ENCODE measurements around the gene HMGCS1.
"Not testable (repeated sequence)": the region's sequence is repeated elsewhere in the genome, so short reads cannot be mapped to it uniquely, and the experiment has no call there.

HMGCS1 gene

GRCh38 chr5:43312076-43312661, 1.0 kb downstream of the HMGCS1 start:
- DNase-seq: no peak

DNA sequence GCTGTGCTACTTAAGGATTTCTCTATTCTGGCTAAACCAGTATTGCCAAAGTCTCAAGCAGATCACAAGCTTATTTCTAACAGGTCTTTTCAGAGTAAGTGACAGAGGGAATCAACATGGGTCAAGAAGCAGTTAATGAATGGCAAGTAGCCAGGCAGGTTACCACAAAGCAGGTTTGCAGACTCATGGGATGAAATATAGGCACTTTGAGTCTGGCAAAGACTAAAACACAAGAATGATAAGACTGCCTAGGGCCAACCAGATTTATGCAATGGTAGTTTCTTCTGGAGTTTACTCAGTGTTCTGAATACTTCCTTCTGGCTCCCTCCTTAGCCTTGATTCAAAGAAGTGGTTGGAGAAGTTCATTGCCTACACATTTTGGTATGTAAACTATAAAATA, 3.6 kb downstream of the HMGCS1 start:
- no peak for DNase-seq

DNA sequence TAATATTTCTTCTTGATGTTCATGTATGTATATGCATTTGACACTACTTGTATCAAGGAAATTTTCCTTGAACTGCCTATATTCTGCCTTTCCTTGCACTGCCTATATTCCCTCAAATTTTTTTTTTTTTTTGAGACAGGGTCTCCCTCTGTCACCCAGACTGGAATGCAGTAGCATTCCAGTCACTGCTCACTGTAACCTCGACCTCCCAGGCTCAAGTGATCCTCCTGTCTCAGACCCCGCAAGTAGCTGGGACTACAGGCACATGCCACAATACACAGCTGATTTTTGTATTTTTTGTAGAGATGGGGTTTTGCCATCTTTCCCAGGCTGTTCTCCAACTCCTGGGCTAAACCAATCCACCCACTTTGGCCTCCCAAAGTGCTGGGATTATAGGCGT, 4.1 kb downstream of the HMGCS1 start:
- DNase-seq: no peak

DNA sequence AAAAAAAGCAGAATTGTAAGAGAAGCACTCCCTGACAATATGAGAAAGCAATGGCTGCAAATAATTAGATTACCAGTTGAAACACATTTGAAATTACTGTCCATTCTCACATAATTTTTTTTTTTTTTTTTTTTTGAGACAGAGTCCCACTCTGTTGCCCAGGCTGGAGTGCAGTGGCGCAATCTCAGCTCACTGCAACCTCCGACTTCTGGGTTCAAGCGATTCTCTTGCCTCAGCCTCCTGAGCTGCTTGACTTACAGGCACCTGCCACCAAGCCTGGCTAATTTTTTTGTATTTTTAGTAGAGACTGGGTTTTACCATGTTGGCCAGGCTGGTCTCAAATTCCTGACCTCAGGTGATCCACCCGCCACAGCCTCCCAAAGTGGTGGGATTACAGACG, 6.3 kb downstream of the HMGCS1 start:
- DNase-seq: not testable (repeated sequence)

- peak; percentile 7 for DNase-seq
These were observed 7.2 kb downstream of the HMGCS1 start for GRCh38 chr5:43305948-43306565.

GRCh38 chr5:43304525-43304924, 8.7 kb downstream of the HMGCS1 start:
- no peak for DNase-seq

GRCh38 chr5:43303242-43303641, 10.0 kb downstream of the HMGCS1 start:
- DNase-seq: no peak

DNA sequence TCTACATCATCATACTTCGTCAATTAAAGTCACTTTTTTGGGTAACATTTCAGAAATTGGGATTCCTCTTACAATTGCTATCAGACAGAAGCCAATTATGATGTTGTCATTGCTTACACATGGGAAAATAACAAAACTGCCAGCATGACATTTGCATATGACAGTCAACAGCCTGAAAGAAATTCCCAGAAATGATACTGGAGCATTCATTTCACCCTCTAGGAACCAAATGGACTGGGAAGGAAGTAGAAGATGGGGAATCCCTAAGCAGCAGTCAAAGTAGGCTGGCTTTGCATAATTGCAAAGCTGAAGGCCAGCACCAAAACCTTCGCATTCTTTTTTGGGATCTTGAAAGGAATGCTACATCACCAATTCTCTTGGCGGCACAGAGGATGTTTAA, 10.7 kb downstream of the HMGCS1 start:
- no peak for DNase-seq

DNA sequence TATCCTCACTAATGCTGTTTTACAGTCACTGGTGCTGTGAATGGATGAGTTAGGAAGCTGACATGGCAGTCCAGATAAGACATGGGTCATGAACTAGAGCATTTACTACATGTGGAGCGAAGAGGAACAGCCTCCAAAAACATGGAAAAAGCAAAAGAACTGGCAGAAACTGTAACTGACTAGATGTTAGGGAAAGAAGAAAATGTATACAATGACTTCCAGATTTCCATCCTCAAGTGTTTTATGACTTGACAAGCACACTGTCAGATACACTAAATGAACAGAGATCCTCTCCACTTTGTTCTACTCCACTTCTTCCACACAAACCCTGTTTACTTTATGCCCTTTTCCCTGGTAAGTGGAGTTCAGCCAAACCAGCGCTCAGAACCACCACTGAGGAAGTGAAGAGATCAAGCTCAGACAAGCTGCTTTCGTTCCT, 11.5 kb downstream of the HMGCS1 start:
- DNase-seq: no peak

GRCh38 chr5:43300112-43300511, 13.1 kb downstream of the HMGCS1 start:
- DNase-seq: no peak

DNA sequence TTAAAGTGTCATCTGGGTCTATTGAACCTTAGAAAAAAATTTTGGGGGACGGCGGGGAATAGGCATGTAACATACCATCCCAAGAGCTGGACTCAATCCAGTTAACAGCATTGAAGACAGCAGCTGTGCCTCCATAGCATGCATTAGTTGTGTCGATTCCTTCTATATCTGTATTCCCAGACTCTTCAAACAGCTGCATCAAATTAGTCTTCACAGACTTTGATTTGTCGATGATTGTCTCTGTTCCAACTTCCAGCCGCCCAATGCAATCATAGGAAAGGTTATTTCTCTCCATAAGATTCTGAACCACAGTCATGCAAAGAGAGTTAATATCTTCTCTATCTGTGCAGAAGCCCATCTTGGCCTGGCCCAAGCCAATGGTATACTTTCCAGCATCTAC, 14.8 kb downstream of the HMGCS1 start:
- DNase-seq: no peak

DNA sequence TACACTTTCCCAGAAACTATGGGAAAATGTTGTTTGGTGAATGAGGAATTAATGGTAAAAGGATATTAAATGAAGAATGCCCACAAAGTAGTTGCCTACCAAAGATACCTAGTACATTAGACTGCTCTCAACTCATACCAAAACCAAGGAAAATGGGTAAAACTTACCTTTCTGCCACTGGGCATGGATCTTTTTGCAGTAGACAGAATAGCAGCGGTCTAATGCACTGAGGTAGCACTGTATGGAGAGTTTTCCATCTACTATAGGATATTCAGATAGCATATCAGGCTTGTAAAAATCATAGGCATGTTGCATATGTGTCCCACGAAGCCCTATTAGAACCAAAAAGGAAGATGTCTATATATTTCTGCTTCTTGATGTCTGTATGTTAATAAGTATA, 16.4 kb downstream of the HMGCS1 start:
- no peak for DNase-seq

DNA sequence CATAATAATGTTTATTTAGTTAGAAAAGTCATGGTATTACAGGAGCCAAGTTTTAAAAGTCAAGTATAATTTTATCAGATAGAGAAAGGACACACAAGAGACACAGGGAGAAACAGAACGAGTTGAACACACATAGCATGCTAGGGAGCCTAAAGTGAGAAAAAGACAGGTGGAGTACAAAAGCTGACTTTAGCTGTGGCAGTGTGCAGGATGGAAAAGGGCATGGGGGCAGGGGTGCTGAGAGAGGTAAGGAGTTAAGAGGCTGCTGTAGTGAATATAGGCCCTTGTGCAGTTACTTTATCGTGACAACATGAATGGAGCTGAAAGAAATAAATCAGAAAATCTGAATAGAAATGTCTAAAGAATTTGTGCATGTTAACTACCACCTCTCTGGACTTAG, 18.0 kb downstream of the HMGCS1 start:
- DNase-seq: no peak

DNA sequence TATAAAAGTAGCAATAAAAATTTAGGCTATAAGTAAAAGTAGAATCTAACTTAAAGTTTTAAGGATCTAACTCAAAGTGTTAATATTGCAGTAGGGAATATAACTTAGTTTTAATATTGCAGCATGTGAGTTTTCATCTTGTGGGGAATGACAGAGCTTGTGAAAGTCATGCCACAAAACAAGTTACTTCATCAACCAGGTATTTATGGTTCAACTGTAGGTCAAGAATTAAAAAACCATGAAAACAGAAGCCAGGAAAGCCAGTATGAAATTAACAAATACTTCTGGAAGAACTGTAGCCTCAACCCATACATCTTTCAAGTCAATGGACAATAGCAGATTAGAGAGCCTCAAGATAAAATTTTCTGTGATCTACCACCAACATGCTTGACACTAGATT, 19.0 kb downstream of the HMGCS1 start:
- no peak for DNase-seq

DNA sequence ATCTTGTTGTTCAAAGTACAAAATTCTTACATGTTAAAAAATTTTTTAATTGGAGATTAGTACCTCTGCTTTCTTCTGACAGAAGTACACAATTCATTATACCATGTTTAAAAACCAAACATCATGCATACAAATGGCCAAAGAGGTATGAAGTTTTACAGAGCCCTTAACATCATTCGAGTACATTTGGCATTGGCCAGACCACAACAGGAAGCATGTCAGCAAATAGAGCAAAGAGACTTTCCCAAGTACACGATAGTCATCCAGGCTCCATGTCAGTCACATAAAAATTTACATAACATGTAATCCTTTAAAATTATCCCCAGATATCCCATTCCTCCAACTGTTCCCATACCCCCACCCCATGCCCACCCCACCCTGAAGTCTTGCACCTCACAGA, 22.5 kb downstream of the HMGCS1 start:
- no peak for DNase-seq

GRCh38 chr5:43288269-43288831, 24.9 kb downstream of the HMGCS1 start:
- no peak for DNase-seq

DNA sequence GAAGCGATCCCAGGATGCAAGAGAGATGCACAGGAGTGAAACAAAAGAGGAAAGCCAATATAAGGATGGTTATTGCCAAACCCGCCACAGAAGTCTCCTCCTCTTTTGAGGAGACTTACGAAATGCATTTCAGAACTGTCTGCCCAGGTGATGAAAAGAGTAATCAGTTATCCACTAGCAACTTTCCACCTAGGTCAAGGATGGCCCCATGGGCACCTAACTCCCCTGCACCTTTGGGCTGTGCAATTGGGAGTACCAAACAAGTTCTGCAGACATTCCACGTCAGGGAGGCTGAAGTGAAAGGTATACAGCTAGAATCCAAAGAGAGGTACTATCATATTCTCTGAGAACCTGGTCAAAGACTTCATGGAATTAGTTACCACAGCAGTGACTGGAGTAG, 25.7 kb downstream of the HMGCS1 start:
- no peak for DNase-seq

DNA sequence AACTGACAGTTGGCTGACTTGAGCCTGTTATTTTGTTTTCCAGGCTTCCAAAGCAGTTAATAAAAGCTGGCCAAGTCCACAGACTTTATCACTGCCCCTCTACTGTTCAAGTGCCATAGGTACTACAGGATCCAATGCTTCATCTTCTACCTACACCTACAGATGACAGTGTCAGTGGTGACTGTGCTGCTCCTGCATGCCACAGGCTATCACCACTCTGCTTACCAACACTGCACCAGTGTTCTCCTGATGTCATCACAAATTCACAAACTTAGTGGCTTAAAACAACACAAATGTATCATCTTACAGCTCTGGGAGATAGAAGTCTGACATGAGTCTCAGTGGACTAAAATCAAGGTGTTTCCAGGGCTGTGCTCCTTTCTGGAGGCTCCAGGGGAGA, 26.6 kb downstream of the HMGCS1 start:
- no peak for DNase-seq

- DNase-seq: no peak
These were observed 31.2 kb downstream of the HMGCS1 start for GRCh38 chr5:43281840-43282658.

DNA sequence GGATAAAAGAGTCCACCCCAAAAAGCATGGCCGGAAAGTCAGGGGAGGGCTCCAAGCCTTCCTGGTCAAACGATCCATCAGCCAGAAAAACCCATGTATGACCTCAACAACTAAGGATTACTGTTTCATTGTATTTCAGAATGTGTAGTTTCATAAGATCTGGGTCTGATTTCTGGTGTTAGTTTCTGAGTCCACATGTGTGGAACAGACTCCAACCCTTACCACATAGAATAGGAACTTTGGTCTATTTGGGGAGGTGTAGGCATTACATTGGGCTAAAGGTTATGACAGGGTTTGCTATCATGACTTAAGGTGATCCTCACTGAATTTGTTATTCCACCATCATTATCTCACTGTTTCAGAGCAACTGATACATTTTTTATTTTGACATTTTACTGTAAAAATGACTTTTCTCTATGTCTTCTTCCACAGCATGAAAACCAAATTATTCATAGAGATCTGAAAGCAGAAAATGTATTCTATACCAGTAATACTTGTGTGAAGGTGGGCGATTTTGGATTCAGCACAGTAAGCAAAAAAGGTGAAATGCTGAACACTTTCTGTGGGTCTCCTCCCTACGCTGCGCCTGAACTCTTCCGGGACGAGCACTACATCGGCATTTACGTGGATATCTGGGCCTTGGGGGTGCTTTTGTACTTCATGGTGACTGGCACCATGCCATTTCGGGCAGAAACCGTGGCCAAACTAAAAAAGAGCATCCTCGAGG, 33.5 kb downstream of the HMGCS1 start:
- DNase-seq: no peak

GRCh38 chr5:43275391-43275790, 37.8 kb downstream of the HMGCS1 start:
- no peak for DNase-seq

GRCh38 chr5:43274435-43275114, 38.6 kb downstream of the HMGCS1 start:
- no peak for DNase-seq

GRCh38 chr5:43273552-43273951, 39.7 kb downstream of the HMGCS1 start:
- no peak for DNase-seq
